Body of pancreas (tissue), 4 donors: Measurements from ENCODE around the gene AGAP1.

ENCODE experiments used
- CTCF ChIP-seq, 7 experiments: fragments of 450-650 bp in 4 of 7; fragments of 200-600 bp in 3 of 7; sonication (generic) in 3 of 7; IDR thresholded peaks; one replicate each; pipeline ENCODE4 v1.5.1; 2016 to 2019; ENCODE audit warnings: antibody characterized with exemption in 7 of 7
- POLR2A ChIP-seq, 3 donors: fragments of 450-650 bp; IDR thresholded peaks; one replicate each; pipeline ENCODE4 v1.6.1; 2016; ENCODE audit warnings: antibody characterized with exemption in 3 of 3, mild to moderate bottlenecking in 2 of 3

- TF ChIP-seq POLR2A (IDR thresholded peaks at IDR 0.05) (no peak), CTCF (IDR thresholded peaks at IDR 0.05) (no peak)
Measured at GRCh38 chr2:235460548-235461047, 33.2 kb upstream of the AGAP1 start.
